NCI-H1694 (cell line): ENCODE measurements around the gene COX8A.

Experiments
- DNase-seq: peaks from one replicate; lab custom pipeline; 2025; lab: John Stamatoyannopoulos, UW

Gene COX8A

GRCh38 chr11:64003807-64004589, 29.6 kb downstream of the COX8A start:
- DNase-seq = no peak

- DNase-seq = no peak
Observed at GRCh38 chr11:64004590-64004984, 30.2 kb downstream of the COX8A start.

- DNase-seq = no peak
Observed at GRCh38 chr11:64005691-64006090, 31.3 kb downstream of the COX8A start.

- no peak for DNase-seq
Observed at GRCh38 chr11:64006398-64006797, 32.0 kb downstream of the COX8A start.

- no peak for DNase-seq
Observed at GRCh38 chr11:64007160-64007628, 32.8 kb downstream of the COX8A start.

- no peak for DNase-seq
Observed at GRCh38 chr11:64007629-64008282, 33.3 kb downstream of the COX8A start.

- no peak for DNase-seq
Observed at GRCh38 chr11:64008283-64008913, 34.0 kb downstream of the COX8A start.

GRCh38 chr11:64008914-64009633, 34.7 kb downstream of the COX8A start:
- no peak for DNase-seq

GRCh38 chr11:64009710-64010109, 35.3 kb downstream of the COX8A start:
- no peak for DNase-seq

- no peak for DNase-seq
Observed at GRCh38 chr11:64010783-64011182, 36.4 kb downstream of the COX8A start.

GRCh38 chr11:64011371-64011770, 37.0 kb downstream of the COX8A start:
- no peak for DNase-seq

- no peak for DNase-seq
Observed at GRCh38 chr11:64013141-64013896, 38.9 kb downstream of the COX8A start.

- DNase-seq = no peak
Observed at GRCh38 chr11:64014356-64014755, 39.9 kb downstream of the COX8A start.

- DNase-seq = no peak
Observed at GRCh38 chr11:64015510-64015909, 41.1 kb downstream of the COX8A start.

- no peak for DNase-seq
Observed at GRCh38 chr11:64015935-64016845, 41.8 kb downstream of the COX8A start.

- no peak for DNase-seq
Observed at GRCh38 chr11:64017945-64018224, 43.5 kb downstream of the COX8A start.

GRCh38 chr11:64018310-64018709, 43.9 kb downstream of the COX8A start:
- no peak for DNase-seq

GRCh38 chr11:64019106-64020037, 45.0 kb downstream of the COX8A start:
- no peak for DNase-seq

- DNase-seq = no peak
Observed at GRCh38 chr11:64020976-64021756, 46.7 kb downstream of the COX8A start.
